Measurements from ENCODE around the gene DISC1. TPM values are rescaled to one million over a fixed set of nuclear protein-coding genes. Genes with fewer than 3 reads are reported as not detected.

Gene DISC1
- total and polyA plus RNA-seq, 2 donors (not counting 1 experiment from before 2014, with no cell fraction given), result 2.0 to 4.3 TPM

GRCh38 chr1:231926933-231927332 lies 300.3 kb downstream of the DISC1 start:
- no peaks in the 10 kb centered on the region for H4K20me1 ChIP-seq (ENCODE audit: control insufficient read depth, extremely low read depth, insufficient read depth, low read length)
- H3K4me1 ChIP-seq (ENCODE audit: control insufficient read depth, extremely low read depth, insufficient read depth, low read length), result no peaks in the 10 kb centered on the region
- H3K4me2 ChIP-seq (ENCODE audit: extremely low read depth, insufficient read depth, low read length), result no peak overlapping the region
- no peak overlapping the region for H2AFZ ChIP-seq (ENCODE audit: low read length)
- DNase-seq (ENCODE audit: low read depth in 2 of 2), result no peak
- H3K9me3 ChIP-seq (ENCODE audit: control insufficient read depth, insufficient read depth, low read depth, low read length), result no peaks in the 10 kb centered on the region
- H3K27me3 ChIP-seq (ENCODE audit: control insufficient read depth, insufficient read depth, low read length), result no peaks in the 10 kb centered on the region
- H3K27ac ChIP-seq (ENCODE audit: insufficient read depth, low read length), result no peak overlapping the region
- TF ChIP-seq, protein P1, sequence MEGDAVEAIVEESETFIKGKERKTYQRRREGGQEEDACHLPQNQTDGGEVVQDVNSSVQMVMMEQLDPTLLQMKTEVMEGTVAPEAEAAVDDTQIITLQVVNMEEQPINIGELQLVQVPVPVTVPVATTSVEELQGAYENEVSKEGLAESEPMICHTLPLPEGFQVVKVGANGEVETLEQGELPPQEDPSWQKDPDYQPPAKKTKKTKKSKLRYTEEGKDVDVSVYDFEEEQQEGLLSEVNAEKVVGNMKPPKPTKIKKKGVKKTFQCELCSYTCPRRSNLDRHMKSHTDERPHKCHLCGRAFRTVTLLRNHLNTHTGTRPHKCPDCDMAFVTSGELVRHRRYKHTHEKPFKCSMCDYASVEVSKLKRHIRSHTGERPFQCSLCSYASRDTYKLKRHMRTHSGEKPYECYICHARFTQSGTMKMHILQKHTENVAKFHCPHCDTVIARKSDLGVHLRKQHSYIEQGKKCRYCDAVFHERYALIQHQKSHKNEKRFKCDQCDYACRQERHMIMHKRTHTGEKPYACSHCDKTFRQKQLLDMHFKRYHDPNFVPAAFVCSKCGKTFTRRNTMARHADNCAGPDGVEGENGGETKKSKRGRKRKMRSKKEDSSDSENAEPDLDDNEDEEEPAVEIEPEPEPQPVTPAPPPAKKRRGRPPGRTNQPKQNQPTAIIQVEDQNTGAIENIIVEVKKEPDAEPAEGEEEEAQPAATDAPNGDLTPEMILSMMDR (conservative IDR thresholded peaks at IDR 0.05 in 1 of 2, IDR thresholded peaks at IDR 0.05 in 1 of 2; ENCODE audit: low read depth in 1 of 2, low read length in 2 of 2), result no peak
- no peak for TF ChIP-seq EZH2 (IDR thresholded peaks at IDR 0.05; ENCODE audit: low read length, missing control alignments)
- no peak overlapping the region for H3K9ac ChIP-seq (ENCODE audit: insufficient read depth, low read length)
- no peak overlapping the region for H3K4me3 ChIP-seq (replicated peaks in 1 of 4; ENCODE audit: control extremely low read depth in 1 of 4, insufficient read depth in 1 of 4, low read depth in 3 of 4, low read length in 4 of 4)
- H3K36me3 ChIP-seq (ENCODE audit: control insufficient read depth, insufficient read depth, low read length), result no peaks in the 10 kb centered on the region
- H3K79me2 ChIP-seq (ENCODE audit: control insufficient read depth, insufficient read depth, low read length), result no peaks in the 10 kb centered on the region

- no peaks in the 10 kb centered on the region for H3K36me3 ChIP-seq (ENCODE audit: control insufficient read depth, insufficient read depth, low read length)
- no peak overlapping the region for H3K4me3 ChIP-seq (replicated peaks in 1 of 4; ENCODE audit: control extremely low read depth in 1 of 4, insufficient read depth in 1 of 4, low read depth in 3 of 4, low read length in 4 of 4)
- H3K27me3 ChIP-seq (ENCODE audit: control insufficient read depth, insufficient read depth, low read length), result no peaks in the 10 kb centered on the region
- no peaks in the 10 kb centered on the region for H3K4me1 ChIP-seq (ENCODE audit: control insufficient read depth, extremely low read depth, insufficient read depth, low read length)
- DNase-seq (ENCODE audit: low read depth in 2 of 2), result no peak
- no peaks in the 10 kb centered on the region for H4K20me1 ChIP-seq (ENCODE audit: control insufficient read depth, extremely low read depth, insufficient read depth, low read length)
- H3K27ac ChIP-seq (ENCODE audit: insufficient read depth, low read length), result no peak overlapping the region
- H3K4me2 ChIP-seq (ENCODE audit: extremely low read depth, insufficient read depth, low read length), result no peak overlapping the region
- no peak overlapping the region for H2AFZ ChIP-seq (ENCODE audit: low read length)
- H3K9ac ChIP-seq (ENCODE audit: insufficient read depth, low read length), result no peak overlapping the region
- TF ChIP-seq, protein P1 (conservative IDR thresholded peaks at IDR 0.05 in 1 of 2, IDR thresholded peaks at IDR 0.05 in 1 of 2; ENCODE audit: low read depth in 1 of 2, low read length in 2 of 2), result no peak
- no peak for TF ChIP-seq EZH2 (IDR thresholded peaks at IDR 0.05; ENCODE audit: low read length, missing control alignments)
- no peaks in the 10 kb centered on the region for H3K79me2 ChIP-seq (ENCODE audit: control insufficient read depth, insufficient read depth, low read length)
- no peaks in the 10 kb centered on the region for H3K9me3 ChIP-seq (ENCODE audit: control insufficient read depth, insufficient read depth, low read depth, low read length)
Measured at GRCh38 chr1:231927431-231927830, 300.8 kb downstream of the DISC1 start.

- Histone ChIP-seq H3K4me3 (replicated peaks in 1 of 4; ENCODE audit: control extremely low read depth in 1 of 4, insufficient read depth in 1 of 4, low read depth in 3 of 4, low read length in 4 of 4) (no peak overlapping the region), H2AFZ (ENCODE audit: low read length) (no peak overlapping the region), H3K4me2 (ENCODE audit: extremely low read depth, insufficient read depth, low read length) (no peak overlapping the region), H4K20me1 (ENCODE audit: control insufficient read depth, extremely low read depth, insufficient read depth, low read length) (no peaks in the 10 kb centered on the region), H3K27ac (ENCODE audit: insufficient read depth, low read length) (no peak overlapping the region), H3K79me2 (ENCODE audit: control insufficient read depth, insufficient read depth, low read length) (no peaks in the 10 kb centered on the region), H3K9ac (ENCODE audit: insufficient read depth, low read length) (no peak overlapping the region), H3K27me3 (ENCODE audit: control insufficient read depth, insufficient read depth, low read length) (no peaks in the 10 kb centered on the region), H3K4me1 (ENCODE audit: control insufficient read depth, extremely low read depth, insufficient read depth, low read length) (no peaks in the 10 kb centered on the region), H3K36me3 (ENCODE audit: control insufficient read depth, insufficient read depth, low read length) (no peaks in the 10 kb centered on the region), H3K9me3 (ENCODE audit: control insufficient read depth, insufficient read depth, low read depth, low read length) (no peaks in the 10 kb centered on the region)
- TF ChIP-seq, protein P1 (conservative IDR thresholded peaks at IDR 0.05 in 1 of 2, IDR thresholded peaks at IDR 0.05 in 1 of 2; ENCODE audit: low read depth in 1 of 2, low read length in 2 of 2), result no peak
- TF ChIP-seq EZH2 (IDR thresholded peaks at IDR 0.05; ENCODE audit: low read length, missing control alignments), result no peak
- peak; percentile 47 to 91 for DNase-seq (ENCODE audit: low read depth in 2 of 2)
Measured at GRCh38 chr1:231929311-231929710, 302.7 kb downstream of the DISC1 start.

All from fibroblast of lung (primary cell).